Measurements from ENCODE around the gene SERBP1. TPM values are rescaled to one million over a fixed set of nuclear protein-coding genes. Genes with fewer than 3 reads are reported as not detected.
"Not testable (repeated sequence)": the region's sequence is repeated elsewhere in the genome, so short reads cannot be mapped to it uniquely, and the experiment has no call there.

The SERBP1 gene
- total RNA-seq, 4 donors from 2014 or later, result 282 to 394 (median 357) TPM

GRCh38 chr1:67457247-67457646, 27.0 kb upstream of the SERBP1 start:
- no peak for DNase-seq
- peaks cover 0 to 39% (median 10%) of the 10 kb centered on the region in 3 donors for H3K4me1 ChIP-seq
- H3K4me3 ChIP-seq, result no peak overlapping the region
- 40 to 71% methylated on average over 1 of the region's 1 CpG for WGBS, 2 donors
- no peaks in the 10 kb centered on the region for H3K27me3 ChIP-seq
- no peaks in the 10 kb centered on the region for H3K9me3 ChIP-seq
- H3K36me3 ChIP-seq, result no peaks in the 10 kb centered on the region
- no peak overlapping the region for H3K27ac ChIP-seq
- TF ChIP-seq CTCF (IDR thresholded peaks at IDR 0.05) (no peak), POLR2A (IDR thresholded peaks at IDR 0.05) (no peak)
- intact Hi-C loops (cut with DNase I), result no loop called here

GRCh38 chr1:67451815-67452214, 21.6 kb upstream of the SERBP1 start:
- Histone ChIP-seq H3K27me3 (no peaks in the 10 kb centered on the region), H3K9me3 (no peaks in the 10 kb centered on the region), H3K27ac (no peak overlapping the region), H3K4me3 (no peak overlapping the region), H3K4me1 (no peaks in the 10 kb centered on the region), H3K36me3 (no peaks in the 10 kb centered on the region)
- WGBS, 2 donors, result 82 to 93% methylated on average over 2 of the region's 2 CpGs
- intact Hi-C loops (cut with DNase I), result no loop called here
- DNase-seq, result no peak
- TF ChIP-seq CTCF (IDR thresholded peaks at IDR 0.05) (no peak), POLR2A (IDR thresholded peaks at IDR 0.05) (no peak)

GRCh38 chr1:67451356-67451755, 21.2 kb upstream of the SERBP1 start:
- intact Hi-C loops (cut with DNase I), result no loop called here

DNA sequence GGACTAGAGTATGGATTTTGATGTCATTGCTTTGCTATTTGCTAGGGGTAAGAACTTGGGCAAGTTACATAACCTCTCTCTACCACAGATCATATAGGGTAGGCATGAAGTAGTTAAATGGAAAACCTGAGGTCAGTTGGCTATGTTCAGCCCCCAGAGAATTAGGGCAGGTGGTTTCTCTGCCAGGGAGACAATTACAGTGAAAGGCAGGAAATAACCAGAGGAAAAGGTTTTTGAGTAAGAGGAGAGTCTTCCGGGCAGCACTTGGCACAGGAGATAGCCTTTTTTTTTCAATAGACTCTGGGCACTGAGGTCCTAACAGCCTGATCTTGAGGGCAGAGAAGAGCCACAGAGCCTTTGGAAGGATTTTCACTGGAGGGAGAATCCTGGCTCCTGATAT, 16.7 kb upstream of the SERBP1 start:
- Histone ChIP-seq H3K9me3 (no peaks in the 10 kb centered on the region), H3K4me1 (peaks cover 0 to 3% (median 0%) of the 10 kb centered on the region in 3 donors), H3K27me3 (no peaks in the 10 kb centered on the region), H3K36me3 (no peaks in the 10 kb centered on the region), H3K4me3 (no peak overlapping the region), H3K27ac (no peak overlapping the region)
- 18 to 36% methylated on average over 1 of the region's 1 CpG for WGBS, 2 donors
- DNase-seq, result no peak
- intact Hi-C loops (cut with DNase I), result no loop called here
- TF ChIP-seq POLR2A (IDR thresholded peaks at IDR 0.05), result no peak
- no peak for TF ChIP-seq CTCF (IDR thresholded peaks at IDR 0.05)

More at GRCh38 chr1:67451356-67451755, 21.2 kb upstream of the SERBP1 start:
- Histone ChIP-seq H3K4me1 (no peaks in the 10 kb centered on the region), H3K27me3 (no peaks in the 10 kb centered on the region), H3K27ac (no peak overlapping the region), H3K36me3 (no peaks in the 10 kb centered on the region), H3K9me3 (no peaks in the 10 kb centered on the region), H3K4me3 (no peak overlapping the region)
- no peak for DNase-seq
- 73 to 75% methylated on average over 2 of the region's 2 CpGs for WGBS, 2 donors
- no peak for TF ChIP-seq CTCF (IDR thresholded peaks at IDR 0.05)
- TF ChIP-seq POLR2A (IDR thresholded peaks at IDR 0.05), result no peak

DNA sequence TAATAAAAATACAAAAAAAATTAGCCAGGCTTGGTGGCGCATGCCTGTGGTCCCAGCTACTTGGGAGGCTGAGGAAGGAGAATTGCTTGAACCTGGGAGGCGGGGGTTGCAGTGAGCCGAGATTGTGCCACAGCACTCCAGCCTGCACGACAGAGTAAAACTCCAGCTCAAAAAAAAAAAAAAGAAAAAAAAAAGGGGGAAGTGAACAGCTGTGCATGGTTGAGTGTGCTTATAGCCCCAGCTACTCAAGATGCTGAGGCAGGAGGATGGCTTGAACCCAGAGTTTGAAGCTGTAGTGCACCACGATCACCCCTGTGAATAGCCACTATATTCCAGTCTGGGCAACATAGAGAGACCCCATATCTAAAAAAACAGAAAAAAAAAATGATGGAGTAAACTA, 15.8 kb upstream of the SERBP1 start:
- WGBS, 2 donors, result 67 to 69% methylated on average over 3 to 5 of the region's 5 CpGs
- peaks cover 0 to 12% (median 0%) of the 10 kb centered on the region in 3 donors for H3K4me1 ChIP-seq
- intact Hi-C loops (cut with DNase I), result not testable (repeated sequence)

GRCh38 chr1:67441739-67442281, 11.6 kb upstream of the SERBP1 start:
- no peak for TF ChIP-seq POLR2A (IDR thresholded peaks at IDR 0.05)
- TF ChIP-seq CTCF (IDR thresholded peaks at IDR 0.05), result no peak
- Histone ChIP-seq H3K27me3 (no peaks in the 10 kb centered on the region), H3K4me1 (peaks cover 0 to 19% (median 0%) of the 10 kb centered on the region in 3 donors), H3K36me3 (no peaks in the 10 kb centered on the region), H3K27ac (no peak overlapping the region), H3K4me3 (no peak overlapping the region), H3K9me3 (no peaks in the 10 kb centered on the region)
- intact Hi-C loops (cut with DNase I), result no loop called here
- 73 to 76% methylated on average over 2 of the region's 2 CpGs for WGBS, 2 donors
- DNase-seq, result no peak

More for the DNA sequence above, 15.8 kb upstream of the SERBP1 start:
- H3K36me3 ChIP-seq, H3K27ac ChIP-seq, H3K27me3 ChIP-seq, DNase-seq, H3K9me3 ChIP-seq, H3K4me3 ChIP-seq: not testable (repeated sequence)
